ENCODE results near the gene ZGPAT. TPM values are rescaled to one million over a fixed set of nuclear protein-coding genes. Genes with fewer than 3 reads are reported as not detected.
A peak's percentile ranks its signal among the peaks of the same experiment; 100 is the strongest.

ZGPAT gene
- total and polyA plus RNA-seq, 9 of the 15 experiments (the other 6 are each of a cell fraction or from before 2014, with no cell fraction given): 0.14 to 26.6 (median 7.4) TPM

DNA sequence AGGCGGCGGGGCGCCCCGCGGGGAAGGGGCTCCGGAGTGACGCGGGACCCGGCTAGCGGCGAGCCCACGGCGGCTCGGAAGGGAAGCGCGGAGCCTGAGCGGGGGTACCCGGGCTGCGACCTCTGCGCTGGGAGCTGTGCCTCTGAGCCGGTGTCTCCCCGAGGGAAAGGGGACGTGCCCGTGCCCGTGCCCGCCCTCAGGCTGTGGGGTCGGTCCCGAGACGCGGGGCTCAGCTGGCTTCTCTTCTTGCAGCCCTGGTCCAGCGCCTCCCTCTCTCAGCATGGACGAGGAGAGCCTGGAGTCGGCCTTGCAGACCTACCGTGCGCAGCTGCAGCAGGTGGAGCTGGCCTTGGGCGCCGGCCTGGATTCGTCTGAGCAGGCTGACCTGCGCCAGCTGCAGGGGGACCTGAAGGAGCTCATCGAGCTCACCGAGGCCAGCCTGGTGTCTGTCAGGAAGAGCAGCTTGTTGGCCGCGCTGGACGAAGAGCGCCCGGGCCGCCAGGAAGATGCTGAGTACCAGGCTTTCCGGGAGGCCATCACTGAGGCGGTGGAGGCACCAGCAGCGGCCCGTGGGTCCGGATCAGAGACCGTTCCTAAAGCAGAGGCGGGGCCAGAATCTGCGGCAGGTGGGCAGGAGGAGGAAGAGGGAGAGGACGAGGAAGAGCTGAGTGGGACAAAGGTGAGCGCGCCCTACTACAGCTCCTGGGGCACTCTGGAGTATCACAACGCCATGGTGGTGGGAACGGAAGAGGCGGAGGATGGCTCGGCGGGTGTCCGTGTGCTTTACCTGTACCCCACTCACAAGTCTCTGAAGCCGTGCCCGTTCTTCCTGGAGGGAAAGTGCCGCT lies 686 bp downstream of the ZGPAT start (continued):
- TF ChIP-seq ZBTB33 (CRISPR knock-in tag; IDR thresholded peaks at IDR 0.05): peak; percentile 30; the same call in 1 of the 2 replicates
- TF ChIP-seq BCL6 (CRISPR knock-in tag; IDR thresholded peaks at IDR 0.05): no peak
- no peak for TF ChIP-seq ARID2 (IDR thresholded peaks at IDR 0.05)
- TF ChIP-seq ZKSCAN1 (IDR thresholded peaks at IDR 0.05; ENCODE audit: low read depth, low read length): peak; percentile 76; the same call in 1 of the 2 replicates
- TF ChIP-seq CREBBP (IDR thresholded peaks at IDR 0.05; ENCODE audit: low read depth, low read length): no peak
- TF ChIP-seq, protein P1, sequence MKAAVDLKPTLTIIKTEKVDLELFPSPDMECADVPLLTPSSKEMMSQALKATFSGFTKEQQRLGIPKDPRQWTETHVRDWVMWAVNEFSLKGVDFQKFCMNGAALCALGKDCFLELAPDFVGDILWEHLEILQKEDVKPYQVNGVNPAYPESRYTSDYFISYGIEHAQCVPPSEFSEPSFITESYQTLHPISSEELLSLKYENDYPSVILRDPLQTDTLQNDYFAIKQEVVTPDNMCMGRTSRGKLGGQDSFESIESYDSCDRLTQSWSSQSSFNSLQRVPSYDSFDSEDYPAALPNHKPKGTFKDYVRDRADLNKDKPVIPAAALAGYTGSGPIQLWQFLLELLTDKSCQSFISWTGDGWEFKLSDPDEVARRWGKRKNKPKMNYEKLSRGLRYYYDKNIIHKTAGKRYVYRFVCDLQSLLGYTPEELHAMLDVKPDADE (conservative IDR thresholded peaks at IDR 0.05; ENCODE audit: control insufficient read depth, low read depth, low read length): no peak
- TF ChIP-seq CHD2 (IDR thresholded peaks at IDR 0.05; ENCODE audit: low read depth, low read length): no peak
- no peak for TF ChIP-seq NR2C1 (IDR thresholded peaks at IDR 0.05)
- TF ChIP-seq NR2C1 (tag; IDR thresholded peaks at IDR 0.05): no peak
- TF ChIP-seq NR2C2 (CRISPR knock-in tag; IDR thresholded peaks at IDR 0.05): 0 out of 2 replicates have a peak, but pooled peaks have one; percentile 24
- no peak for TF ChIP-seq NR2C2 (tag; IDR thresholded peaks at IDR 0.05)
- TF ChIP-seq FUS (optimal IDR thresholded peaks at IDR 0.05; ENCODE audit: low read depth, low read length): no peak
- TF ChIP-seq FOXA3 (CRISPR knock-in tag; conservative IDR thresholded peaks at IDR 0.05 in 1 of 2, IDR thresholded peaks at IDR 0.05 in 1 of 2): peak in 1 of 2 experiments; percentile 45; a peak in 1 of 4 replicates
